SK-N-SH treated with all-trans-retinoic acid at 6 μM for 48 hours (cell line): ENCODE measurements around the gene POU6F2.

Source experiments
- ATAC-seq: fragments of 200-7000 bp; cut with Tn5 transposase; 3 replicates; pipeline ENCODE4 v1.9.1; 2020; ENCODE audit warnings: mild to moderate bottlenecking, moderate library complexity
- ARNTL ChIP-seq: fragments of 450-650 bp; formaldehyde crosslinking; IDR thresholded peaks from 2 replicates; pipeline ENCODE4 v1.5.0; 2020; ENCODE audit warnings: low read depth, mild to moderate bottlenecking, moderate library complexity, borderline replicate concordance
- BACH2 ChIP-seq: fragments of 250-450 bp; sonication (Bioruptor Pico); IDR thresholded peaks from 2 replicates; pipeline ENCODE4 v1.9.0; 2021; ENCODE audit warnings: mild to moderate bottlenecking, borderline replicate concordance
- CREB5 ChIP-seq: fragments of 250-450 bp; sonication (Bioruptor Pico); IDR thresholded peaks from 2 replicates; pipeline ENCODE4 v1.5.1; 2020; ENCODE audit warnings: low read depth, mild to moderate bottlenecking, moderate library complexity
- CSDC2 ChIP-seq: fragments of 250-450 bp; sonication (Bioruptor Pico); IDR thresholded peaks from 2 replicates; pipeline ENCODE4 v1.5.0; 2020; ENCODE audit warnings: mild to moderate bottlenecking, moderate library complexity
- CSRNP3 ChIP-seq: fragments of 250-450 bp; sonication (Bioruptor Pico); IDR thresholded peaks from 2 replicates; pipeline ENCODE4 v1.5.1; 2021; ENCODE audit warnings: mild to moderate bottlenecking, moderate library complexity
- GLIS3 ChIP-seq: fragments of 250-450 bp; sonication (Bioruptor Pico); IDR thresholded peaks from 2 replicates; pipeline ENCODE4 v1.5.0; 2020; ENCODE audit warnings: mild to moderate bottlenecking, moderate library complexity
- ISL1 ChIP-seq: fragments of 250-450 bp; sonication (Bioruptor Pico); IDR thresholded peaks from 2 replicates; pipeline ENCODE4 v2.1.2; 2022; ENCODE audit warnings: mild to moderate bottlenecking, moderate library complexity
- OSR1 ChIP-seq: fragments of 250-450 bp; sonication (Bioruptor Pico); IDR thresholded peaks from 2 replicates; pipeline ENCODE4 v1.8.0; 2022; ENCODE audit warnings: moderate library complexity, mild to moderate bottlenecking, inconsistent platforms
- POU6F1 ChIP-seq: fragments of 250-450 bp; sonication (Bioruptor Pico); IDR thresholded peaks from 2 replicates; pipeline ENCODE4 v1.8.0; 2021; ENCODE audit warnings: low read depth, mild to moderate bottlenecking, moderate library complexity, borderline replicate concordance
- PPARA ChIP-seq: fragments of 250-450 bp; sonication (Bioruptor Pico); IDR thresholded peaks from 2 replicates; pipeline ENCODE4 v1.5.0; 2020; ENCODE audit warnings: mild to moderate bottlenecking, borderline replicate concordance
- RARB ChIP-seq: fragments of 250-450 bp; sonication (Bioruptor Pico); IDR thresholded peaks from 2 replicates; pipeline ENCODE4 v1.8.0; 2021; ENCODE audit warnings: mild to moderate bottlenecking, moderate library complexity
- SNAI2 ChIP-seq: fragments of 250-450 bp; sonication (Bioruptor Pico); IDR thresholded peaks from 2 replicates; pipeline ENCODE4 v1.5.0; 2020; ENCODE audit warnings: mild to moderate bottlenecking, moderate library complexity
- TCF4 ChIP-seq: fragments of 250-450 bp; sonication (Bioruptor Pico); IDR thresholded peaks from 2 replicates; pipeline ENCODE4 v1.8.0; 2021; ENCODE audit warnings: mild to moderate bottlenecking, moderate library complexity, borderline replicate concordance
- TOX ChIP-seq: fragments of 250-450 bp; sonication (Bioruptor Pico); IDR thresholded peaks from 2 replicates; pipeline ENCODE4 v1.8.0; 2021; ENCODE audit warnings: mild to moderate bottlenecking, moderate library complexity, borderline replicate concordance
- ZC3H10 ChIP-seq: fragments of 250-450 bp; sonication (Bioruptor Pico); IDR thresholded peaks from 2 replicates; pipeline ENCODE4 v1.5.1; 2021; ENCODE audit warnings: mild to moderate bottlenecking, moderate library complexity
- ZFP3 ChIP-seq: fragments of 250-450 bp; sonication (Bioruptor Pico); IDR thresholded peaks from 2 replicates; pipeline ENCODE4 v1.5.0; 2020; ENCODE audit warnings: mild to moderate bottlenecking, moderate library complexity
- ZFP30 ChIP-seq: fragments of 450-650 bp; formaldehyde crosslinking; IDR thresholded peaks from 2 replicates; pipeline ENCODE4 v1.5.0; 2022; ENCODE audit warnings: mild to moderate bottlenecking, moderate library complexity
- ZNF565 ChIP-seq: fragments of 450-650 bp; formaldehyde crosslinking; conservative IDR thresholded peaks from 2 replicates; pipeline ENCODE4 v1.5.0; 2020; ENCODE audit warnings: low read depth, mild to moderate bottlenecking, moderate library complexity
- ZNF70 ChIP-seq: fragments of 450-650 bp; formaldehyde crosslinking; IDR thresholded peaks from 2 replicates; pipeline ENCODE4 v1.5.0; 2020; ENCODE audit warnings: mild to moderate bottlenecking, moderate library complexity
- TF ChIP-seq, protein P1 (sequence below): fragments of 250-450 bp; sonication (Bioruptor Pico); IDR thresholded peaks from 2 replicates; pipeline ENCODE4 v1.8.0; 2020; ENCODE audit warnings: mild to moderate bottlenecking, moderate library complexity, borderline replicate concordance
- TF ChIP-seq, protein P2 (sequence below): fragments of 250-450 bp; sonication (Bioruptor Pico); IDR thresholded peaks from 2 replicates; pipeline ENCODE4 v1.5.0; 2020; ENCODE audit warnings: mild to moderate bottlenecking, moderate library complexity

POU6F2 gene

DNA sequence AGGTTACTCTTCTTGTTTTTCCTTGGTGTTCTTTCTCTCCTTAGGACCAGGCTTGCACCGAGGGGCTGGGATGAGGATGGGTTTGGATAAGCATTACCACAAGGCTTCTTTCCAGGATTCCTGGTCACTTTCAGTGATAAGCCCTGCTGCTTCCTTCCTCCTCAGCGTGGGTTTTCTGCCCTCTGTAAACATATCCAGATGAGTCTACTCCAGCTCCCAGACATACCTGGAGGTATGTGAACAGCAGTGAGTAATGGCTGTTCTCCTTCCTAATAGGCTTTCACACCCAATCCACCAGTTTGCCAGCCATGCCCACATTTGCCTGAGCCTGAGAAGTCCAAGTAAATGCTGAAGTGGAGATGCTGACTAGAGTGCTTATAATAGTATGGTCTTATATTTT is 358.7 kb downstream of the POU6F2 start:
- TF ChIP-seq GLIS3 (CRISPR knock-in tag) (no peak), CSRNP3 (CRISPR knock-in tag) (no peak), OSR1 (CRISPR knock-in tag) (no peak)
- TF ChIP-seq, all 23 proteins: peak for 0
- 0 out of 3 replicates have a peak, but pooled peaks have one; percentile 26 for ATAC-seq

DNA sequence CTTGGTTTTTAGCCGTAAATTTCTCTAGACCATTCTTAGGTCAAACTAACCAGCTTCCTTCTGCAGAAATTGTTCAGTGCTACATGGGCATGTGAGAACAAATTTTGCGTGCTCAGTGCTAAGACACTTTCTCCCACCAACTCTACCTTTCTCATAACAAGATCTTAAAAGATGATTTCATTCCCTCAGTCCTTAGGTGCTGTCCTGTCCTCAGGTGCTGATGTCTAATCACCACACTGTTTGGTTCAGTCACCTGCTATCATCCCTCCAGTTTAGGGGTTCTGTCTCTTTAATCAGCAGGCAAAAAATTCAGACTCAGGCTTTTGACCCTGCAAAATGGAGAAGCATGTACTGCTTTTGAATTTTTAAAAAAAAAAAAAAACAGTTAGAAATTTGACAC is 361.0 kb downstream of the POU6F2 start:
- no peak for TF ChIP-seq GLIS3 (CRISPR knock-in tag)
- TF ChIP-seq, protein P1, sequence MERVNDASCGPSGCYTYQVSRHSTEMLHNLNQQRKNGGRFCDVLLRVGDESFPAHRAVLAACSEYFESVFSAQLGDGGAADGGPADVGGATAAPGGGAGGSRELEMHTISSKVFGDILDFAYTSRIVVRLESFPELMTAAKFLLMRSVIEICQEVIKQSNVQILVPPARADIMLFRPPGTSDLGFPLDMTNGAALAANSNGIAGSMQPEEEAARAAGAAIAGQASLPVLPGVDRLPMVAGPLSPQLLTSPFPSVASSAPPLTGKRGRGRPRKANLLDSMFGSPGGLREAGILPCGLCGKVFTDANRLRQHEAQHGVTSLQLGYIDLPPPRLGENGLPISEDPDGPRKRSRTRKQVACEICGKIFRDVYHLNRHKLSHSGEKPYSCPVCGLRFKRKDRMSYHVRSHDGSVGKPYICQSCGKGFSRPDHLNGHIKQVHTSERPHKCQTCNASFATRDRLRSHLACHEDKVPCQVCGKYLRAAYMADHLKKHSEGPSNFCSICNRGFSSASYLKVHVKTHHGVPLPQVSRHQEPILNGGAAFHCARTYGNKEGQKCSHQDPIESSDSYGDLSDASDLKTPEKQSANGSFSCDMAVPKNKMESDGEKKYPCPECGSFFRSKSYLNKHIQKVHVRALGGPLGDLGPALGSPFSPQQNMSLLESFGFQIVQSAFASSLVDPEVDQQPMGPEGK (CRISPR knock-in tag), result no peak
- TF ChIP-seq CSDC2, result no peak
- TF ChIP-seq TOX (CRISPR knock-in tag), result no peak
- TF ChIP-seq ZC3H10 (CRISPR knock-in tag), result no peak
- no peak for TF ChIP-seq ZNF565 (CRISPR knock-in tag)
- TF ChIP-seq ZNF70 (CRISPR knock-in tag), result no peak
- no peak for TF ChIP-seq SNAI2
- TF ChIP-seq BACH2 (CRISPR knock-in tag), result no peak
- no peak for TF ChIP-seq ARNTL (CRISPR knock-in tag)
- no peak for TF ChIP-seq PPARA (CRISPR knock-in tag)
- no peak for TF ChIP-seq RARB
- ATAC-seq, result no peak

GRCh38 chr7:39339591-39339990 is 361.9 kb downstream of the POU6F2 start:
- TF ChIP-seq ZNF70 (CRISPR knock-in tag) (no peak), RARB (no peak), TOX (CRISPR knock-in tag) (no peak), OSR1 (CRISPR knock-in tag) (no peak), ZFP3 (no peak), ZNF565 (CRISPR knock-in tag) (no peak), ISL1 (CRISPR knock-in tag) (no peak), CSDC2 (no peak), CSRNP3 (CRISPR knock-in tag) (no peak), TCF4 (CRISPR knock-in tag) (no peak), POU6F1 (no peak), SNAI2 (no peak), CREB5 (CRISPR knock-in tag) (no peak), BACH2 (CRISPR knock-in tag) (no peak), ZFP30 (CRISPR knock-in tag) (no peak)
- TF ChIP-seq, protein P1 (CRISPR knock-in tag), result no peak
- TF ChIP-seq, protein P2, sequence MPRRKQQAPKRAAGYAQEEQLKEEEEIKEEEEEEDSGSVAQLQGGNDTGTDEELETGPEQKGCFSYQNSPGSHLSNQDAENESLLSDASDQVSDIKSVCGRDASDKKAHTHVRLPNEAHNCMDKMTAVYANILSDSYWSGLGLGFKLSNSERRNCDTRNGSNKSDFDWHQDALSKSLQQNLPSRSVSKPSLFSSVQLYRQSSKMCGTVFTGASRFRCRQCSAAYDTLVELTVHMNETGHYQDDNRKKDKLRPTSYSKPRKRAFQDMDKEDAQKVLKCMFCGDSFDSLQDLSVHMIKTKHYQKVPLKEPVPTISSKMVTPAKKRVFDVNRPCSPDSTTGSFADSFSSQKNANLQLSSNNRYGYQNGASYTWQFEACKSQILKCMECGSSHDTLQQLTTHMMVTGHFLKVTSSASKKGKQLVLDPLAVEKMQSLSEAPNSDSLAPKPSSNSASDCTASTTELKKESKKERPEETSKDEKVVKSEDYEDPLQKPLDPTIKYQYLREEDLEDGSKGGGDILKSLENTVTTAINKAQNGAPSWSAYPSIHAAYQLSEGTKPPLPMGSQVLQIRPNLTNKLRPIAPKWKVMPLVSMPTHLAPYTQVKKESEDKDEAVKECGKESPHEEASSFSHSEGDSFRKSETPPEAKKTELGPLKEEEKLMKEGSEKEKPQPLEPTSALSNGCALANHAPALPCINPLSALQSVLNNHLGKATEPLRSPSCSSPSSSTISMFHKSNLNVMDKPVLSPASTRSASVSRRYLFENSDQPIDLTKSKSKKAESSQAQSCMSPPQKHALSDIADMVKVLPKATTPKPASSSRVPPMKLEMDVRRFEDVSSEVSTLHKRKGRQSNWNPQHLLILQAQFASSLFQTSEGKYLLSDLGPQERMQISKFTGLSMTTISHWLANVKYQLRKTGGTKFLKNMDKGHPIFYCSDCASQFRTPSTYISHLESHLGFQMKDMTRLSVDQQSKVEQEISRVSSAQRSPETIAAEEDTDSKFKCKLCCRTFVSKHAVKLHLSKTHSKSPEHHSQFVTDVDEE (CRISPR knock-in tag), result no peak
- no peak for ATAC-seq
